Ishikawa (cell line): Measurements from ENCODE around the gene CARMIL1.

Experiments
- CEBPB ChIP-seq: IDR thresholded peaks from 2 replicates; pipeline ENCODE4 v1.6.1; 2012
- CREB1 ChIP-seq: IDR thresholded peaks from 2 replicates; pipeline ENCODE4 v1.6.1; 2012; ENCODE audit warnings: low read depth
- EGR1 ChIP-seq: IDR thresholded peaks from 2 replicates; pipeline ENCODE4 v1.6.1; 2012
- EP300 ChIP-seq: IDR thresholded peaks from 2 replicates; pipeline ENCODE4 v1.6.1; 2012; ENCODE audit warnings: borderline replicate concordance
- FOXM1 ChIP-seq: IDR thresholded peaks from 2 replicates; pipeline ENCODE4 v1.6.1; 2012; ENCODE audit warnings: low read depth, borderline replicate concordance
- MAX ChIP-seq: IDR thresholded peaks from 2 replicates; pipeline ENCODE4 v1.6.1; 2012
- NFIC ChIP-seq: IDR thresholded peaks from 2 replicates; pipeline ENCODE4 v1.6.1; 2012
- RAD21 ChIP-seq: IDR thresholded peaks from 2 replicates; pipeline ENCODE4 v1.6.1; 2012; ENCODE audit warnings: low read depth
- REST ChIP-seq: IDR thresholded peaks from 2 replicates; pipeline ENCODE4 v1.6.1; 2012; ENCODE audit warnings: low read depth, mild to moderate bottlenecking
- TAF1 ChIP-seq: IDR thresholded peaks from 2 replicates; pipeline ENCODE4 v1.6.1; 2012; ENCODE audit warnings: low read depth, mild to moderate bottlenecking
- TCF12 ChIP-seq: IDR thresholded peaks from 2 replicates; pipeline ENCODE4 v1.6.1; 2012; ENCODE audit warnings: low read depth
- TEAD4 ChIP-seq: IDR thresholded peaks from 2 replicates; pipeline ENCODE4 v1.6.1; 2012
- USF1 ChIP-seq: IDR thresholded peaks from 2 replicates; pipeline ENCODE4 v1.6.1; 2012
- YY1 ChIP-seq: IDR thresholded peaks from 2 replicates; pipeline ENCODE4 v1.6.1; 2012; ENCODE audit warnings: low read depth
- ZBTB7A ChIP-seq: IDR thresholded peaks from 2 replicates; pipeline ENCODE4 v1.6.1; 2012; ENCODE audit warnings: low read depth

CARMIL1 gene

GRCh38 chr6:25414755-25415154 lies 135.6 kb downstream of the CARMIL1 start:
- TF ChIP-seq ZBTB7A: no peak
- TF ChIP-seq MAX: no peak
- TF ChIP-seq EGR1: no peak
- TF ChIP-seq USF1: no peak
- TF ChIP-seq TEAD4: no peak

- no peak for TF ChIP-seq REST
- no peak for TF ChIP-seq ZBTB7A
- TF ChIP-seq FOXM1: no peak
- TF ChIP-seq CEBPB: no peak
- TF ChIP-seq TEAD4: no peak
- no peak for TF ChIP-seq TCF12
- no peak for TF ChIP-seq YY1
- TF ChIP-seq NFIC: no peak
- TF ChIP-seq USF1: no peak
- TF ChIP-seq EP300: no peak
- no peak for TF ChIP-seq EGR1
- no peak for TF ChIP-seq TAF1
- no peak for TF ChIP-seq CREB1
- TF ChIP-seq RAD21: no peak
- no peak for TF ChIP-seq MAX
These were observed 136.1 kb downstream of the CARMIL1 start for GRCh38 chr6:25415274-25415673.

GRCh38 chr6:25415701-25416100 lies 136.5 kb downstream of the CARMIL1 start:
- no peak for TF ChIP-seq RAD21

- no peak for TF ChIP-seq MAX
- no peak for TF ChIP-seq TCF12
- no peak for TF ChIP-seq EP300
- TF ChIP-seq REST: no peak
- TF ChIP-seq ZBTB7A: no peak
- no peak for TF ChIP-seq TEAD4
- TF ChIP-seq CREB1: no peak
- TF ChIP-seq RAD21: no peak
- TF ChIP-seq EGR1: no peak
- TF ChIP-seq NFIC: no peak
- no peak for TF ChIP-seq FOXM1
- TF ChIP-seq USF1: no peak
- TF ChIP-seq YY1: no peak
- TF ChIP-seq CEBPB: no peak
- TF ChIP-seq TAF1: no peak
These were observed 138.0 kb downstream of the CARMIL1 start for GRCh38 chr6:25417046-25417605.

- no peak for TF ChIP-seq MAX
- no peak for TF ChIP-seq ZBTB7A
- TF ChIP-seq TAF1: no peak
- TF ChIP-seq TCF12: no peak
- TF ChIP-seq CEBPB: no peak
- TF ChIP-seq EP300: no peak
- TF ChIP-seq RAD21: no peak
- TF ChIP-seq TEAD4: no peak
These were observed 139.4 kb downstream of the CARMIL1 start for GRCh38 chr6:25418454-25419052.

- TF ChIP-seq MAX: no peak
- no peak for TF ChIP-seq EGR1
- TF ChIP-seq CREB1: no peak
- no peak for TF ChIP-seq USF1
- no peak for TF ChIP-seq REST
These were observed 140.7 kb downstream of the CARMIL1 start for GRCh38 chr6:25419879-25420278.
